ENCODE measurements around the gene CDHR1. TPM values are rescaled to one million over a fixed set of nuclear protein-coding genes. Genes with fewer than 3 reads are reported as not detected.
"Not testable (repeated sequence)": the region's sequence is repeated elsewhere in the genome, so short reads cannot be mapped to it uniquely, and the experiment has no call there.

The CDHR1 gene
- total RNA-seq, 3 donors from 2014 or later = 0.22 to 1.3 (median 0.28) TPM

- H3K36me3 Mint-ChIP-seq (ENCODE audit: insufficient read depth) = no peaks in the 10 kb centered on the region
- DNase-seq = no peak
- H3K27me3 Mint-ChIP-seq (ENCODE audit: low read depth) = peaks cover 2% of the 10 kb centered on the region
- no peaks in the 10 kb centered on the region for H3K4me1 Mint-ChIP-seq (ENCODE audit: low read depth)
- no peaks in the 10 kb centered on the region for H3K9me3 Mint-ChIP-seq
- H3K4me3 Mint-ChIP-seq = no peak overlapping the region
- no peak for ATAC-seq
Observed at GRCh38 chr10:84166620-84167288, 27.6 kb upstream of the CDHR1 start.

DNA sequence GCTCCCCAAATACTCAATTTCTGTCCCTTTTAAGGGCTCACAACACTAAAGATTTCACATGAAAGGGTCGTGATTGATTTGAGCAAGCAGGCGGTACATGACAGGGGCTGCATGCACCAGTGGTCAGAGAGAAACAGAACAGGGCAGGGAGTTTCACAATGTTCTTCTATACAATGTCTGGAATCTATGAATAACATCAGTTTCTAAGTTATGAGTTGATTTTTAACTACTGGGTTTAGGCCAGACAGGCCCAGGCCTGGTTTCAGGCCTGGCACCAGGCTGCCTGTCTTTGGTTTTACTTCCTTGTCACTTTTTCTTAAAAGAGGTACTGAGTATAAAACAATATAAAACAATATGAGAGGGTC is 27.1 kb upstream of the CDHR1 start:
- not testable (repeated sequence) for DNase-seq; H3K27me3 Mint-ChIP-seq (ENCODE audit: low read depth); H3K9me3 Mint-ChIP-seq; ATAC-seq; H3K4me3 Mint-ChIP-seq; H3K36me3 Mint-ChIP-seq (ENCODE audit: insufficient read depth); H3K4me1 Mint-ChIP-seq (ENCODE audit: low read depth)

GRCh38 chr10:84168382-84168781 is 26.0 kb upstream of the CDHR1 start:
- not testable (repeated sequence) for H3K9me3 Mint-ChIP-seq, DNase-seq

GRCh38 chr10:84171237-84171636 is 23.1 kb upstream of the CDHR1 start:
- H3K9me3 Mint-ChIP-seq; DNase-seq; ATAC-seq; H3K4me3 Mint-ChIP-seq; H3K27me3 Mint-ChIP-seq (ENCODE audit: low read depth); H3K36me3 Mint-ChIP-seq (ENCODE audit: insufficient read depth); H3K4me1 Mint-ChIP-seq (ENCODE audit: low read depth): not testable (repeated sequence)

More at GRCh38 chr10:84168382-84168781, 26.0 kb upstream of the CDHR1 start:
- not testable (repeated sequence) for H3K4me3 Mint-ChIP-seq; H3K4me1 Mint-ChIP-seq (ENCODE audit: low read depth); ATAC-seq; H3K36me3 Mint-ChIP-seq (ENCODE audit: insufficient read depth); H3K27me3 Mint-ChIP-seq (ENCODE audit: low read depth)

DNA sequence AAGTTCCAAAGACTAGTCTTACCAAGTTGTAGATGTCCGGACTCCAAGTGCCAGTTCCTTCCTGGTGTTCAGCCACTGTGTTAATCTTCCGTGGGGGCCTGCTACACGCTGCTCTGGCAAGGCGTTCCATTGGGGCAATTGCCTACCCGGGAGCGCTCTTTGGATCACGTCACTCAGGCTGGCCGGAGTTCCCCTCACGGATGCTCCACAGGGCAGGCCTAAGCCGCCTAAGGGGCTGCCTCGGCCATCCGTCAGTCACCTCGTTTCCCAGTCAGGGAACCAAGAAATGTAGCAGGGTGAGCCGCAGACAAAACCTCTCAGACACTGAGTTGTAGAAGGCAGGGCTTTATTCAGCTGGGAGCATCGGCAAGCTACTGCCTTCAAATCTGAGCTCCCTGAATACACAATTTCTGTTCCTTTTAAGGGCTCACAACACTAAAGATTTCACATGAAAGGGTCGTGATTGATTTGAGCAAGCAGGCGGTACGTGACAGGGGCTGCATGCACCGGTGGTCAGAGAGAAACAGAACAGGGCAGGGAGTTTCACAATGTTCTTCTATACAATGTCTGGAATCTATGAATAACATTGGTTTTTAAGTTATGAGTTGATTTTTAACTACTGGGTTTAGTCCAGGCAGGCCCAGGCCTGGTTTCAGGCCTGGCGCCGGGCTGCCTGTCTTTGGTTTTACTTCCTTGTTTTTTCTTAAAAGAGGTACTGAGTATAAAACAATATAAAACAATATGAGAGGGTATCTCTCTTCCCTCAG is 22.5 kb upstream of the CDHR1 start:
- ATAC-seq; H3K4me1 Mint-ChIP-seq (ENCODE audit: low read depth); H3K36me3 Mint-ChIP-seq (ENCODE audit: insufficient read depth); H3K9me3 Mint-ChIP-seq; H3K27me3 Mint-ChIP-seq (ENCODE audit: low read depth); H3K4me3 Mint-ChIP-seq; DNase-seq: not testable (repeated sequence)

- DNase-seq (no peak), ATAC-seq (no peak)
- H3K4me1 Mint-ChIP-seq (ENCODE audit: low read depth) = peaks cover 10% of the 10 kb centered on the region
- H3K27me3 Mint-ChIP-seq (ENCODE audit: low read depth) = no peaks in the 10 kb centered on the region
- no peaks in the 10 kb centered on the region for H3K36me3 Mint-ChIP-seq (ENCODE audit: insufficient read depth)
- H3K9me3 Mint-ChIP-seq = no peaks in the 10 kb centered on the region
- H3K4me3 Mint-ChIP-seq = no peak overlapping the region
Observed at GRCh38 chr10:84172467-84173356, 21.6 kb upstream of the CDHR1 start.

GRCh38 chr10:84173501-84173929 is 20.8 kb upstream of the CDHR1 start, which contains the start of gene GPR15LG:
TSS of gene GPR15LG (plus strand) at chr10:84173801. CDS start at chr10:84173852, 51 bp downstream.
- ATAC-seq (no peak), DNase-seq (no peak)
- no peaks in the 10 kb centered on the region for H3K27me3 Mint-ChIP-seq (ENCODE audit: low read depth)
- no peak within 1 kb of the TSS for H3K4me3 Mint-ChIP-seq
- H3K36me3 Mint-ChIP-seq (ENCODE audit: insufficient read depth) = no peaks in the 10 kb centered on the region
- H3K9me3 Mint-ChIP-seq = no peaks in the 10 kb centered on the region
- peaks cover 10% of the 10 kb centered on the region for H3K4me1 Mint-ChIP-seq (ENCODE audit: low read depth)

GRCh38 chr10:84175436-84175835 is 18.9 kb upstream of the CDHR1 start:
- ATAC-seq (no peak), DNase-seq (no peak)
- H3K4me3 Mint-ChIP-seq = no peak overlapping the region
- H3K4me1 Mint-ChIP-seq (ENCODE audit: low read depth) = peaks cover 10% of the 10 kb centered on the region
- no peaks in the 10 kb centered on the region for H3K36me3 Mint-ChIP-seq (ENCODE audit: insufficient read depth)
- H3K27me3 Mint-ChIP-seq (ENCODE audit: low read depth) = no peaks in the 10 kb centered on the region
- H3K9me3 Mint-ChIP-seq = no peaks in the 10 kb centered on the region

GRCh38 chr10:84176351-84176750 is 18.0 kb upstream of the CDHR1 start:
- DNase-seq = no peak
- Mint-ChIP-seq H3K27me3 (ENCODE audit: low read depth) (no peaks in the 10 kb centered on the region), H3K4me3 (peak overlapping the region; percentile 6), H3K9me3 (no peaks in the 10 kb centered on the region), H3K36me3 (ENCODE audit: insufficient read depth) (no peaks in the 10 kb centered on the region), H3K4me1 (ENCODE audit: low read depth) (peaks cover 10% of the 10 kb centered on the region)
- ATAC-seq = no peak

- Mint-ChIP-seq H3K4me3 (peak overlapping the region; percentile 6), H3K9me3 (no peaks in the 10 kb centered on the region), H3K36me3 (ENCODE audit: insufficient read depth) (no peaks in the 10 kb centered on the region), H3K4me1 (ENCODE audit: low read depth) (peaks cover 10% of the 10 kb centered on the region), H3K27me3 (ENCODE audit: low read depth) (no peaks in the 10 kb centered on the region)
- ATAC-seq (peak; percentile 9 to 38), DNase-seq (no peak)
Observed at GRCh38 chr10:84176836-84177474, 17.4 kb upstream of the CDHR1 start.

GRCh38 chr10:84177541-84178141 is 16.7 kb upstream of the CDHR1 start:
- Mint-ChIP-seq H3K36me3 (ENCODE audit: insufficient read depth) (no peaks in the 10 kb centered on the region), H3K4me3 (no peak overlapping the region), H3K27me3 (ENCODE audit: low read depth) (no peaks in the 10 kb centered on the region), H3K9me3 (no peaks in the 10 kb centered on the region), H3K4me1 (ENCODE audit: low read depth) (peaks cover 10% of the 10 kb centered on the region)
- ATAC-seq (peak; percentile 62 to 74), DNase-seq (no peak)

DNA sequence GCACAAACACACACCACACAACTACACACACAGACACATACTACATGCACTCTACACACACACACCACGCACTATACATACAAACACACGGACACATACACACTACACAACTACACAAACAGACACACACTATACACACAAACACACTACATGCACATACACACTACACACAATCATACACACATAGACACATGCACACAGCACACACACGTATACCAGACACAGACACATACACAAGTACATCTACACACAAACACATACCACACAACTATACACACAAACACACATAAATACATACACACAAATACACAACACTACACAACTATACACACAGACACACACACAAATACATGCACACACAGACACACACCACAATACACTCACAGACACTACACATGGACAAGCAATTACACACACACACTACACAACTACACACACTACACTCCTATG is 16.2 kb upstream of the CDHR1 start:
- Mint-ChIP-seq H3K4me1 (ENCODE audit: low read depth) (peaks cover 10% of the 10 kb centered on the region), H3K9me3 (no peaks in the 10 kb centered on the region), H3K27me3 (ENCODE audit: low read depth) (no peaks in the 10 kb centered on the region), H3K36me3 (ENCODE audit: insufficient read depth) (no peaks in the 10 kb centered on the region), H3K4me3 (no peak overlapping the region)
- DNase-seq = no peak
- no peak for ATAC-seq

- Mint-ChIP-seq H3K27me3 (ENCODE audit: low read depth) (no peaks in the 10 kb centered on the region), H3K36me3 (ENCODE audit: insufficient read depth) (no peaks in the 10 kb centered on the region), H3K4me1 (ENCODE audit: low read depth) (peaks cover 10% of the 10 kb centered on the region), H3K9me3 (no peaks in the 10 kb centered on the region), H3K4me3 (no peak overlapping the region)
- ATAC-seq (peak; percentile 9 to 64), DNase-seq (no peak)
Observed at GRCh38 chr10:84179059-84179710, 15.2 kb upstream of the CDHR1 start.

Measured in activated T-cell treated with anti-CD3 and anti-CD28 coated beads, Interleukin-2, amount 50 U/mL, for 4 hours (primary cell).